Mucosa of rectum (tissue), 2 donors: ENCODE data around the gene CAMK2A.

Experiments used
- H3K27ac ChIP-seq, 2 donors: one replicate each; pipeline ENCODE4 v1.7.0; 2013; ENCODE audit warnings: inconsistent platforms in 2 of 2, low read depth in 2 of 2, low read length in 2 of 2
- H3K27me3 ChIP-seq, 2 donors: one replicate each; pipeline ENCODE4 v1.7.0; 2013; ENCODE audit warnings: low read length in 2 of 2; ENCODE audit not compliant: control insufficient read depth in 2 of 2, insufficient read depth in 2 of 2
- H3K36me3 ChIP-seq, 2 donors: one replicate each; pipeline ENCODE4 v1.7.0; 2013; ENCODE audit warnings: low read length in 2 of 2; ENCODE audit not compliant: control insufficient read depth in 2 of 2, insufficient read depth in 2 of 2
- H3K4me1 ChIP-seq, 2 donors: one replicate each; pipeline ENCODE4 v1.7.0; 2013; ENCODE audit warnings: low read length in 2 of 2, mild to moderate bottlenecking in 1 of 2; ENCODE audit not compliant: control insufficient read depth in 2 of 2, insufficient read depth in 2 of 2
- H3K4me3 ChIP-seq, 2 donors: one replicate each; pipeline ENCODE4 v1.7.0; 2013; ENCODE audit warnings: low read length in 2 of 2
- H3K9ac ChIP-seq, 2 donors: one replicate each; pipeline ENCODE4 v1.7.0; 2013; ENCODE audit warnings: low read length in 2 of 2, low read depth in 1 of 2, mild to moderate bottlenecking in 1 of 2
- H3K9me3 ChIP-seq, 2 donors: one replicate each; pipeline ENCODE4 v1.7.0; 2013; ENCODE audit warnings: low read length in 2 of 2; ENCODE audit not compliant: control insufficient read depth in 2 of 2
- donor health status: healthy.
- donor health status: Normal muscosa, but diverticular disease.

The CAMK2A gene

GRCh38 chr5:150206098-150206778 is 83.3 kb downstream of the CAMK2A start:
- no peak overlapping the region for H3K27ac ChIP-seq
- no peak overlapping the region for H3K9ac ChIP-seq
- no peaks in the 10 kb centered on the region for H3K9me3 ChIP-seq
- H3K4me3 ChIP-seq = no peak overlapping the region
- H3K36me3 ChIP-seq = peaks cover 0 to 23% of the 10 kb centered on the region in 2 donors
- no peaks in the 10 kb centered on the region for H3K27me3 ChIP-seq
- peaks cover 29 to 31% of the 10 kb centered on the region in 2 donors for H3K4me1 ChIP-seq

DNA sequence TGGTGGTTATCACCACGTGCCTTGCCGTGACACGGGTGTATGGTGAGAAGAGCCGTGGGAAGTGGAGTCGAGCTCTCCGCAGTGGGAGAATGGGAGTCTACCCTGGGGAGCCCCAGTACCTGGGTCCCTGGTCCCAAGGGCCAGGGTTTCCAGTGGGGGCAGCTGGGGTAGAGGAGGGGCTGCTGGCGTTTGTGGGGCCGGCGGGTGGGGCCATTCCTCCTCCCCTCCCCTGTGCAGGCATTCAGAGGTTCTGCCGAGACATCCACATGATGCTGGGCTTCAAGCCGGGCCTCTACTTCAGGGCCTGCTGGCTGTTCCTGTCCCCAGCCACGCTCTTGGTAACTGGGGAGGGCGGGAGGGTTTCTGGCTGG is 85.0 kb downstream of the CAMK2A start:
- Histone ChIP-seq H3K4me1 (peaks cover 13 to 15% of the 10 kb centered on the region in 2 donors), H3K9ac (no peak overlapping the region), H3K36me3 (peaks cover 2 to 30% of the 10 kb centered on the region in 2 donors), H3K27ac (no peak overlapping the region), H3K9me3 (no peaks in the 10 kb centered on the region), H3K27me3 (no peaks in the 10 kb centered on the region), H3K4me3 (no peak overlapping the region)

DNA sequence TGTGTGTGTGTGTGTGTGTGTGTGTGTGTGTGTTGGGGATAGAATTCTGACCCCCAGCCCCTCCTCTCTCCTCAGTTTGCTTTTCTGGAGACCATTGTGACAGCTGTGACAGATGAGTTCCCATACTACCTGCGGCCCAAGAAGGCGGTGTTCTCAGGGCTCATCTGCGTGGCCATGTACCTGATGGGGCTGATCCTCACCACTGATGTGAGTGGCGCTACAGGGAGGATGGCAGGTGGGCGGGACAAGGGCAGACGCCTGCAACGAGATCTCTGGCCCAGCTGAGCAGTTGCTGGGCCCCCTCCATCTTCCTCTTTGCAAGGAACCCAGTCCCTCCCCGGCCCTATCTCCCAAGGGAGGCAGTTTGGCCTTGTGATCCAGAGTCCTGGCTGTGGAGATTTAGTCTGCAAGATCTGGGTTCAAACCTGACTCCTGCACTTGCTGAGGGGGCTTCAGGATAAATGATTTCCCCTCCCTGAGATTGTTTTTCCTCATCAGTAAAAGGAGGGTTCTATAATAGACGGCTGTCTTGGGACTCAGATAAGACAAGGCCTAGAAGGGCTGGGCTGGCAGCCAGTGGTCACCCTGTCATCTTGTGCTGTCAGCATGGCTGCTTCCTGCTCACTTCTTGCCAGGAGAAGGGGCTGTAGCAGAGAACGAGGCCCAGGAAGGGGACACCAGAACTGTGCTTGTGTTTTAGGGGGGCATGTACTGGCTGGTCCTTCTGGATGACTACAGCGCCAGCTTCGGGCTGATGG is 85.6 kb downstream of the CAMK2A start:
- Histone ChIP-seq H3K36me3 (peaks cover 5 to 34% of the 10 kb centered on the region in 2 donors), H3K27ac (no peak overlapping the region), H3K9me3 (no peaks in the 10 kb centered on the region), H3K4me3 (no peak overlapping the region), H3K9ac (no peak overlapping the region), H3K4me1 (peaks cover 7 to 10% of the 10 kb centered on the region in 2 donors), H3K27me3 (no peaks in the 10 kb centered on the region)

- Histone ChIP-seq H3K4me3 (no peak overlapping the region), H3K9me3 (no peaks in the 10 kb centered on the region), H3K27me3 (no peaks in the 10 kb centered on the region), H3K36me3 (peaks cover 13 to 43% of the 10 kb centered on the region in 2 donors), H3K27ac (no peak overlapping the region), H3K4me1 (no peaks in the 10 kb centered on the region), H3K9ac (no peak overlapping the region)
These were observed 87.1 kb downstream of the CAMK2A start for GRCh38 chr5:150202501-150202900.

- Histone ChIP-seq H3K9ac (no peak overlapping the region), H3K27me3 (no peaks in the 10 kb centered on the region), H3K27ac (no peak overlapping the region), H3K4me1 (no peaks in the 10 kb centered on the region), H3K4me3 (no peak overlapping the region), H3K9me3 (no peaks in the 10 kb centered on the region), H3K36me3 (peaks cover 28 to 46% of the 10 kb centered on the region in 2 donors)
These were observed 92.1 kb downstream of the CAMK2A start for GRCh38 chr5:150197476-150197875.

- H3K9ac ChIP-seq = no peak overlapping the region
These were observed 92.6 kb downstream of the CAMK2A start for GRCh38 chr5:150196986-150197385.

GRCh38 chr5:150196514-150196913 is 93.1 kb downstream of the CAMK2A start:
- Histone ChIP-seq H3K27me3 (no peaks in the 10 kb centered on the region), H3K4me1 (no peaks in the 10 kb centered on the region), H3K9me3 (no peaks in the 10 kb centered on the region), H3K9ac (no peak overlapping the region), H3K27ac (no peak overlapping the region), H3K4me3 (no peak overlapping the region), H3K36me3 (peaks cover 28 to 37% of the 10 kb centered on the region in 2 donors)

More at GRCh38 chr5:150196986-150197385, 92.6 kb downstream of the CAMK2A start:
- Histone ChIP-seq H3K27ac (no peak overlapping the region), H3K36me3 (peaks cover 28 to 42% of the 10 kb centered on the region in 2 donors), H3K4me3 (no peak overlapping the region), H3K4me1 (no peaks in the 10 kb centered on the region), H3K9me3 (no peaks in the 10 kb centered on the region), H3K27me3 (no peaks in the 10 kb centered on the region)

GRCh38 chr5:150195736-150196485 is 93.7 kb downstream of the CAMK2A start:
- Histone ChIP-seq H3K27me3 (no peaks in the 10 kb centered on the region), H3K9me3 (no peaks in the 10 kb centered on the region), H3K4me1 (no peaks in the 10 kb centered on the region), H3K9ac (no peak overlapping the region), H3K4me3 (no peak overlapping the region), H3K27ac (no peak overlapping the region), H3K36me3 (peaks cover 28 to 34% of the 10 kb centered on the region in 2 donors)

DNA sequence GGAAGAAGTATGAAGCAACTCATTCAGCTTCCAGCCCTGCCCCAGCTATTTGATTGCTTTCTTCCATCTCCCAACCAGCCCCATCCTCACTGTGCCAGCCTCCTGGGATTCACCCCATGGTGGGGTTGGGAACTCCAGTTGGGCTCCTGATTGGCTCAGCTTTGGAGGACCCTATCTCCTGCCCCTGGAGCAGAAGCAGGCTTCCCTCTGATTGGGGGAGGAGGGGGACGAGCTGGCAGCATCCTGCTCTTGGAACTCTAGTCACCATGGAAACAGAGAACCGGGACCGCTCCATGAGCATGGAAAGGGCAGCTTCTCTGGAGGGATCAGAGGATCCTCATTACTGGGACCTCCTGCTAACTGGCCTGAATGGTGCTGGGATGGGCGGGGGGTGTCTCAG is 97.1 kb downstream of the CAMK2A start:
- H3K9me3 ChIP-seq = no peaks in the 10 kb centered on the region
- H3K4me1 ChIP-seq = peaks cover 23 to 30% of the 10 kb centered on the region in 2 donors
- H3K27me3 ChIP-seq = peaks cover 4 to 5% of the 10 kb centered on the region in 2 donors
- no peak overlapping the region for H3K4me3 ChIP-seq
- H3K36me3 ChIP-seq = peaks cover 15 to 16% of the 10 kb centered on the region in 2 donors
- no peak overlapping the region for H3K27ac ChIP-seq
- no peak overlapping the region for H3K9ac ChIP-seq

DNA sequence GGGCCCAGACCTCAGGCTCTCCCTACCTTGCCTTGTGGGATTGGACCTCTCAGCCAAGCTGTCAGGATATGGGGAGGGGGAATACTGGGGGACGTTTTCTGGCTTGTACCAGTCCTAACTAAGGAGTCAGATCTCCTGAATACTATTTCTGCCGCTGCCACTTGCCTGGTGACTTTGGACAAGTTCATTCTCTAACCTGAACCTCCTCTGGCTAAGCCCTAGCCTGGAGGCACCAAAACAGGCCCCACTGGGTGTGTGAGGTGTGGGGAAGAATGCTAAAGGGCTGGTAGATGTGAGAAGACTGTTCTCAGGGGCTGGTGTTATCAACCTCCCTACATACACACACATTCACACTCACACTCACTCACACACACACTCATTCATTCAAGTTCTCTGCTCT is 98.6 kb downstream of the CAMK2A start:
- Histone ChIP-seq H3K27me3 (peaks cover 4 to 5% of the 10 kb centered on the region in 2 donors), H3K4me1 (peaks cover 36 to 45% of the 10 kb centered on the region in 2 donors), H3K27ac (no peak overlapping the region), H3K9ac (no peak overlapping the region), H3K36me3 (peaks cover 7 to 13% of the 10 kb centered on the region in 2 donors), H3K4me3 (no peak overlapping the region), H3K9me3 (no peaks in the 10 kb centered on the region)
